GM19467 (cell line): Measurements from ENCODE around the gene DDX51.
"Not testable (repeated sequence)": the region's sequence is repeated elsewhere in the genome, so short reads cannot be mapped to it uniquely, and the experiment has no call there.

Experiments
- ATAC-seq: cut with Tn5 transposase; IDR thresholded peaks from one replicate; pipeline ENCODE4 v1.9.1; 2021; ENCODE audit warnings: mild to moderate bottlenecking, moderate library complexity; ENCODE audit not compliant: unreplicated experiment

DDX51 gene

GRCh38 chr12:132121283-132121682 is 22.8 kb downstream of the DDX51 start:
- no peak for ATAC-seq

- no peak for ATAC-seq
Observed at GRCh38 chr12:132118876-132119275, 25.2 kb downstream of the DDX51 start.

GRCh38 chr12:132117558-132117875 is 26.6 kb downstream of the DDX51 start:
- no peak for ATAC-seq

- ATAC-seq: no peak
Observed at GRCh38 chr12:132116709-132117557, 27.2 kb downstream of the DDX51 start.

- no peak for ATAC-seq
Observed at GRCh38 chr12:132115500-132115899, 28.6 kb downstream of the DDX51 start.

GRCh38 chr12:132114667-132115066 is 29.5 kb downstream of the DDX51 start:
- no peak for ATAC-seq

GRCh38 chr12:132111654-132112304 is 32.3 kb downstream of the DDX51 start:
- ATAC-seq: no peak

- no peak for ATAC-seq
Observed at GRCh38 chr12:132110677-132111076, 33.4 kb downstream of the DDX51 start.

GRCh38 chr12:132109741-132110140 is 34.4 kb downstream of the DDX51 start:
- ATAC-seq: no peak

- ATAC-seq: no peak
Observed at GRCh38 chr12:132108211-132108832, 35.8 kb downstream of the DDX51 start.

GRCh38 chr12:132106921-132107320 is 37.2 kb downstream of the DDX51 start:
- ATAC-seq: no peak

- ATAC-seq: no peak
Observed at GRCh38 chr12:132105467-132105866, 38.7 kb downstream of the DDX51 start.

- ATAC-seq: no peak
Observed at GRCh38 chr12:132103542-132104308, 40.4 kb downstream of the DDX51 start.

GRCh38 chr12:132103072-132103471 is 41.0 kb downstream of the DDX51 start:
- ATAC-seq: not testable (repeated sequence)

- ATAC-seq: no peak
Observed at GRCh38 chr12:132102297-132102696, 41.8 kb downstream of the DDX51 start.

GRCh38 chr12:132100306-132101065 is 43.6 kb downstream of the DDX51 start:
- ATAC-seq: no peak

GRCh38 chr12:132099739-132100138 is 44.4 kb downstream of the DDX51 start:
- ATAC-seq: no peak

GRCh38 chr12:132095520-132096409 is 48.4 kb downstream of the DDX51 start:
- ATAC-seq: no peak

GRCh38 chr12:132094269-132094891 is 49.7 kb downstream of the DDX51 start:
- ATAC-seq: no peak
